WTC11 (cell line): ENCODE measurements around the gene ABHD16B. TPM values are rescaled to one million over a fixed set of nuclear protein-coding genes. Genes with fewer than 3 reads are reported as not detected.
A peak's percentile ranks its signal among the peaks of the same experiment; 100 is the strongest.

Experiments used
- ATAC-seq: fragments of 200-7000 bp; cut with Tn5 transposase; 2 replicates; pipeline ENCODE4 v1.10.0; 2021; ENCODE audit warnings: mild to moderate bottlenecking, moderate library complexity
- CTCF ChIA-PET: fragments of 300-600 bp; sonication (Branson Sonifier 250); formaldehyde crosslinking; loops from one replicate; lab custom pipeline; 2021; ENCODE audit warnings: antibody characterized with exemption; lab: Charles Lee
- POLR2A ChIA-PET: fragments of 350-600 bp; sonication (Branson Sonifier 250); formaldehyde crosslinking; loops from one replicate; lab custom pipeline; 2021; ENCODE audit warnings: antibody characterized with exemption; lab: Charles Lee
- DNase-seq: peaks from one replicate; pipeline ENCODE4 v3.0.0; 2021; ENCODE audit warnings: low spot score
- H3K27ac Mint-ChIP-seq: 2 replicates; pipeline ENCODE4 v1.8.0; 2021; ENCODE audit warnings: mixed read lengths
- H3K27me3 Mint-ChIP-seq: 2 replicates; pipeline ENCODE4 v1.8.0; 2021; ENCODE audit warnings: low read depth, mild to moderate bottlenecking, moderate library complexity, mixed read lengths
- H3K36me3 Mint-ChIP-seq: 2 replicates; pipeline ENCODE4 v1.8.0; 2021; ENCODE audit warnings: mixed read lengths
- H3K4me1 Mint-ChIP-seq: 2 replicates; pipeline ENCODE4 v1.8.0; 2022; ENCODE audit warnings: mixed read lengths
- H3K4me3 Mint-ChIP-seq: 2 replicates; pipeline ENCODE4 v1.8.0; 2021; ENCODE audit warnings: mild to moderate bottlenecking, moderate library complexity, mixed read lengths
- H3K9me3 Mint-ChIP-seq: 2 replicates; pipeline ENCODE4 v1.8.0; 2021; ENCODE audit warnings: mixed read lengths
- CBFB ChIP-seq: sonication (generic); formaldehyde crosslinking; IDR thresholded peaks from 2 replicates; pipeline ENCODE4 v1.8.1; 2022; ENCODE audit warnings: mild to moderate bottlenecking, low read depth, missing genetic modification reagents
- EMX1 ChIP-seq: fragments of 250-450 bp; sonication (Bioruptor Pico); IDR thresholded peaks from 2 replicates; pipeline ENCODE4 v1.8.0; 2021; ENCODE audit warnings: mild to moderate bottlenecking
- ETV6 ChIP-seq: sonication (generic); formaldehyde crosslinking; IDR thresholded peaks from 2 replicates; pipeline ENCODE4 v1.8.1; 2022; ENCODE audit warnings: mild to moderate bottlenecking, missing genetic modification reagents
- FOXP1 ChIP-seq: sonication (generic); formaldehyde crosslinking; IDR thresholded peaks from 2 replicates; pipeline ENCODE4 v1.8.0; 2022; ENCODE audit warnings: missing genetic modification reagents, mild to moderate bottlenecking, moderate library complexity, borderline replicate concordance
- GTF2I ChIP-seq: fragments of 250-450 bp; sonication (Bioruptor Pico); conservative IDR thresholded peaks from 2 replicates; pipeline ENCODE4 v1.4.0; 2021; ENCODE audit warnings: mild to moderate bottlenecking
- IRF2 ChIP-seq: sonication (generic); formaldehyde crosslinking; IDR thresholded peaks from 2 replicates; pipeline ENCODE4 v1.8.0; 2022; ENCODE audit warnings: low read depth, missing genetic modification reagents, borderline replicate concordance
- MYBL2 ChIP-seq: sonication (generic); formaldehyde crosslinking; IDR thresholded peaks from 2 replicates; pipeline ENCODE4 v1.8.1; 2023; ENCODE audit warnings: mild to moderate bottlenecking, moderate library complexity, missing genetic modification reagents
- NFE2L1 ChIP-seq: sonication (generic); formaldehyde crosslinking; IDR thresholded peaks from 2 replicates; pipeline ENCODE4 v1.8.1; 2023; ENCODE audit warnings: missing genetic modification reagents
- PRRX2 ChIP-seq: fragments of 250-450 bp; sonication (Bioruptor Pico); IDR thresholded peaks from 2 replicates; pipeline ENCODE4 v1.8.0; 2021; ENCODE audit warnings: mild to moderate bottlenecking
- RELA ChIP-seq: sonication (generic); formaldehyde crosslinking; IDR thresholded peaks from 2 replicates; pipeline ENCODE4 v1.8.1; 2022; ENCODE audit warnings: missing genetic modification reagents, mild to moderate bottlenecking, borderline replicate concordance
- SOX15 ChIP-seq: fragments of 250-450 bp; sonication (Bioruptor Pico); IDR thresholded peaks from 2 replicates; pipeline ENCODE4 v1.9.0; 2021; ENCODE audit warnings: mild to moderate bottlenecking
- TEAD4 ChIP-seq: sonication (generic); formaldehyde crosslinking; IDR thresholded peaks from 2 replicates; pipeline ENCODE4 v1.8.0; 2022; ENCODE audit warnings: mild to moderate bottlenecking, missing genetic modification reagents
- ZNF219 ChIP-seq: sonication (generic); formaldehyde crosslinking; IDR thresholded peaks from 2 replicates; pipeline ENCODE4 v1.8.0; 2023; ENCODE audit warnings: missing genetic modification reagents, mild to moderate bottlenecking, borderline replicate concordance
- ZNF317 ChIP-seq: sonication (generic); formaldehyde crosslinking; IDR thresholded peaks from 2 replicates; pipeline ENCODE4 v1.8.1; 2023; ENCODE audit warnings: low read depth, mild to moderate bottlenecking, moderate library complexity, missing genetic modification reagents, borderline replicate concordance
- total RNA-seq: library from RNA; stranded (reverse); gene quantifications from 3 replicates; pipeline ENCODE4 v1.2.3, GENCODE V29; 2021
- TF ChIP-seq, protein P1 (sequence below): sonication (generic); formaldehyde crosslinking; IDR thresholded peaks from 2 replicates; pipeline ENCODE4 v1.8.1; 2023; ENCODE audit warnings: mild to moderate bottlenecking, missing genetic modification reagents
- TF ChIP-seq, protein P2 (sequence below): sonication (generic); formaldehyde crosslinking; IDR thresholded peaks from 2 replicates; pipeline ENCODE4 v1.8.0; 2022; ENCODE audit warnings: mild to moderate bottlenecking, missing genetic modification reagents
- TF ChIP-seq, protein P3 (sequence below): sonication (generic); formaldehyde crosslinking; IDR thresholded peaks from 2 replicates; pipeline ENCODE4 v1.8.1; 2022; ENCODE audit warnings: mild to moderate bottlenecking, moderate library complexity, missing genetic modification reagents
- TF ChIP-seq, protein P4 (sequence below): fragments of 250-450 bp; sonication (Bioruptor Pico); IDR thresholded peaks from 2 replicates; pipeline ENCODE4 v2.1.2; 2022; ENCODE audit warnings: mild to moderate bottlenecking, moderate library complexity
- TF ChIP-seq, protein P5 (sequence below): sonication (generic); formaldehyde crosslinking; IDR thresholded peaks from 2 replicates; pipeline ENCODE4 v1.8.1; 2023; ENCODE audit warnings: mild to moderate bottlenecking, missing genetic modification reagents, moderate library complexity
- TF ChIP-seq, protein P6 (sequence below): sonication (generic); formaldehyde crosslinking; IDR thresholded peaks from 2 replicates; pipeline ENCODE4 v1.8.0; 2022; ENCODE audit warnings: mild to moderate bottlenecking, missing genetic modification reagents
- TF ChIP-seq, protein P7 (sequence below): fragments of 250-450 bp; sonication (Bioruptor Pico); IDR thresholded peaks from 2 replicates; pipeline ENCODE4 v1.9.0; 2021; ENCODE audit warnings: moderate library complexity, mild to moderate bottlenecking, inconsistent platforms, borderline replicate concordance

The ABHD16B gene
- total RNA-seq, 1 experiment from 2014 or later: 0.11 TPM

DNA sequence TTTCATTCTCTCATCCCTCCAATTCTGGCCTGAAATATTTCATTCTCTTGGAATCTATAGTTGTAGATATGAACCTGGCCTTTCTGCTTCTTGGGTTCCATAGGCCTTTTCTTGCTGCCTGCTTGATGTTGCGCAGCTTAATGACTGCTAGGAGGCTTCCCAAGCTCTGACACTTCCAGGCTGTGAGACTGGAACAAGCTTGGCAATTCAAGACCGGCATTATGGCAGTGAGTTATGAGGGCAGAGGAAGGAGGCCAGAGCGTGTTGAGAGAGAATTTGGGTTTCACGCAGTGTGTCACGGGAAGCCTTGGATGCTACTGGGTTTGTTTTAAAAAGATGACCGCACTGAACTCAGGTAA lies 32.7 kb downstream of the ABHD16B start:
- H3K27me3 Mint-ChIP-seq: no peaks in the 10 kb centered on the region
- H3K4me3 Mint-ChIP-seq: peak overlapping the region; percentile 73
- ChIA-PET CTCF (interaction anchor here (1.1 to 4.2 kb wide), 7 partner anchors 29 to 163 kb away, joined by 3 to 20 read pairs (median 5); partner anchors contain the start of genes PRPF6 and TPD52L2), POLR2A (interaction anchor here (1.5 to 1.9 kb wide), 2 partner anchors 29 to 252 kb away, joined by 3 to 8 read pairs; partner anchors contain the start of gene TPD52L2)
- DNase-seq (no peak), ATAC-seq (no peak)
- peaks cover 21% of the 10 kb centered on the region for H3K36me3 Mint-ChIP-seq
- peak overlapping the region; percentile 51; the same call in 1 of the 2 replicates for H3K27ac Mint-ChIP-seq
- TF ChIP-seq, protein P1, sequence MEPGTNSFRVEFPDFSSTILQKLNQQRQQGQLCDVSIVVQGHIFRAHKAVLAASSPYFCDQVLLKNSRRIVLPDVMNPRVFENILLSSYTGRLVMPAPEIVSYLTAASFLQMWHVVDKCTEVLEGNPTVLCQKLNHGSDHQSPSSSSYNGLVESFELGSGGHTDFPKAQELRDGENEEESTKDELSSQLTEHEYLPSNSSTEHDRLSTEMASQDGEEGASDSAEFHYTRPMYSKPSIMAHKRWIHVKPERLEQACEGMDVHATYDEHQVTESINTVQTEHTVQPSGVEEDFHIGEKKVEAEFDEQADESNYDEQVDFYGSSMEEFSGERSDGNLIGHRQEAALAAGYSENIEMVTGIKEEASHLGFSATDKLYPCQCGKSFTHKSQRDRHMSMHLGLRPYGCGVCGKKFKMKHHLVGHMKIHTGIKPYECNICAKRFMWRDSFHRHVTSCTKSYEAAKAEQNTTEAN (CRISPR knock-in tag): no peak
- TF ChIP-seq, protein P2, sequence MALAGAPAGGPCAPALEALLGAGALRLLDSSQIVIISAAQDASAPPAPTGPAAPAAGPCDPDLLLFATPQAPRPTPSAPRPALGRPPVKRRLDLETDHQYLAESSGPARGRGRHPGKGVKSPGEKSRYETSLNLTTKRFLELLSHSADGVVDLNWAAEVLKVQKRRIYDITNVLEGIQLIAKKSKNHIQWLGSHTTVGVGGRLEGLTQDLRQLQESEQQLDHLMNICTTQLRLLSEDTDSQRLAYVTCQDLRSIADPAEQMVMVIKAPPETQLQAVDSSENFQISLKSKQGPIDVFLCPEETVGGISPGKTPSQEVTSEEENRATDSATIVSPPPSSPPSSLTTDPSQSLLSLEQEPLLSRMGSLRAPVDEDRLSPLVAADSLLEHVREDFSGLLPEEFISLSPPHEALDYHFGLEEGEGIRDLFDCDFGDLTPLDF: no peak
- TF ChIP-seq, protein P3, sequence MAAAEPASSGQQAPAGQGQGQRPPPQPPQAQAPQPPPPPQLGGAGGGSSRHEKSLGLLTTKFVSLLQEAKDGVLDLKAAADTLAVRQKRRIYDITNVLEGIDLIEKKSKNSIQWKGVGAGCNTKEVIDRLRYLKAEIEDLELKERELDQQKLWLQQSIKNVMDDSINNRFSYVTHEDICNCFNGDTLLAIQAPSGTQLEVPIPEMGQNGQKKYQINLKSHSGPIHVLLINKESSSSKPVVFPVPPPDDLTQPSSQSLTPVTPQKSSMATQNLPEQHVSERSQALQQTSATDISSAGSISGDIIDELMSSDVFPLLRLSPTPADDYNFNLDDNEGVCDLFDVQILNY (CRISPR knock-in tag): no peak
- TF ChIP-seq MYBL2 (CRISPR knock-in tag) (no peak), ZNF317 (CRISPR knock-in tag) (no peak), TEAD4 (CRISPR knock-in tag) (no peak), ZNF219 (CRISPR knock-in tag) (no peak), RELA (CRISPR knock-in tag) (no peak), PRRX2 (CRISPR knock-in tag) (no peak), SOX15 (CRISPR knock-in tag) (no peak), FOXP1 (CRISPR knock-in tag) (no peak)
- TF ChIP-seq, protein P4, sequence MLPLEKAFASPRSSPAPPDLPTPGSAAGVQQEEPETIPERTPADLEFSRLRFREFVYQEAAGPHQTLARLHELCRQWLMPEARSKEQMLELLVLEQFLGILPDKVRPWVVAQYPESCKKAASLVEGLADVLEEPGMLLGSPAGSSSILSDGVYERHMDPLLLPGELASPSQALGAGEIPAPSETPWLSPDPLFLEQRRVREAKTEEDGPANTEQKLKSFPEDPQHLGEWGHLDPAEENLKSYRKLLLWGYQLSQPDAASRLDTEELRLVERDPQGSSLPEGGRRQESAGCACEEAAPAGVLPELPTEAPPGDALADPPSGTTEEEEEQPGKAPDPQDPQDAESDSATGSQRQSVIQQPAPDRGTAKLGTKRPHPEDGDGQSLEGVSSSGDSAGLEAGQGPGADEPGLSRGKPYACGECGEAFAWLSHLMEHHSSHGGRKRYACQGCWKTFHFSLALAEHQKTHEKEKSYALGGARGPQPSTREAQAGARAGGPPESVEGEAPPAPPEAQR (CRISPR knock-in tag): no peak
- TF ChIP-seq, protein P5, sequence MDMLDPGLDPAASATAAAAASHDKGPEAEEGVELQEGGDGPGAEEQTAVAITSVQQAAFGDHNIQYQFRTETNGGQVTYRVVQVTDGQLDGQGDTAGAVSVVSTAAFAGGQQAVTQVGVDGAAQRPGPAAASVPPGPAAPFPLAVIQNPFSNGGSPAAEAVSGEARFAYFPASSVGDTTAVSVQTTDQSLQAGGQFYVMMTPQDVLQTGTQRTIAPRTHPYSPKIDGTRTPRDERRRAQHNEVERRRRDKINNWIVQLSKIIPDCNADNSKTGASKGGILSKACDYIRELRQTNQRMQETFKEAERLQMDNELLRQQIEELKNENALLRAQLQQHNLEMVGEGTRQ (CRISPR knock-in tag): no peak
- no peaks in the 10 kb centered on the region for H3K9me3 Mint-ChIP-seq
- peaks cover 15% of the 10 kb centered on the region for H3K4me1 Mint-ChIP-seq

DNA sequence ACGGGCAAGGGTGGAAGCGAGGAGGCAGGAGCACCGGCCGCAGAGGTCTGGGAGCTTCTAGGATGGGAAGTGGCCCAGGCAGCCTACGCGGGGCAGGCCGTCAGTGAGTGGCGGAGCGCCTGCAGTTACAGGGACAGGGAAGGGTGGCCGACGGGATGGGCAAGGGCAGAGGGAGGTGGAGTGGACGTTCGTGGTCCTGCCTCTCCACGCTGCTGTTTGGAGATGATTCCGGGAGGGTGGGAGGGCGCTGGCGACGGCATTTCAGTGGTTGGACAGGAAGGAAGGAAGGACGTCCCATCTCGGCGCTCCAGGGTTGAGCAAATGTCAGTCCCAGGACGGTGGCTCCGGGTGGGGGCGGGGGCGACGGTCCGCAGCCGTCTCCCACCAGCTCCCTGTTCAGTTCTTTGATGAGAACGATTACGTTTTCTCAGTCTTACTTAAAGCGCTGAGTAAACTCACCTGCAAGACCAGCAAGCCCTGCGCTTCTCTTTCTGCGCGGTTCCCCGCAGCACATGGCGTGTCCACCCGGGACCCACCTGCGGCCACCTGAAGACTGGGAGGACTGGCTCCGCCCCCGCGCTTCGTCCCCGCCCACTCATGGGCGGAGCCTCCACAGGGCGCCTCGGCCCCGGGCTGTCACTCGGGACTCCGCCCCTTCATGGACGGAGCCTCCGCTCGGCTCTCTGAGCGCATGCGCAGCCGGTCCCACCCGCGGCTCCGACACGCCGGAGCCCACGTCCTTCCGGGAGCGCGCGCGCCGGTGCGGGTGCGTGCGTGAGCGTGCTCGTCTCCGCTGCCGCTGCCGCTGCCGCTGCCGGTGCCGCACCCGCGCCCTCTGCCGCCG lies 33.3 kb downstream of the ABHD16B start, which contains the start of gene DNAJC5:
Gene DNAJC5 (plus strand): TSS at position 769 of the 844 bp plus-strand sequence. CDS start 33,220 bp downstream, outside the sequence.
- Mint-ChIP-seq H3K27me3 (no peaks in the 10 kb centered on the region), H3K36me3 (peaks cover 16% of the 10 kb centered on the region), H3K27ac (peak within 1 kb of the TSS; percentile 81), H3K9me3 (no peaks in the 10 kb centered on the region), H3K4me1 (peaks cover 15% of the 10 kb centered on the region), H3K4me3 (peak within 1 kb of the TSS; percentile 87)
- ATAC-seq: peak; percentile 93
- POLR2A ChIA-PET: interaction anchor here (1.5 to 1.9 kb wide), 2 partner anchors 30 to 253 kb away, joined by 3 to 8 read pairs; partner anchors contain the start of gene TPD52L2
- peak; percentile 92 for DNase-seq
- CTCF ChIA-PET: interaction anchor here (1.1 to 4.2 kb wide), 8 partner anchors 29 to 163 kb away, joined by 3 to 20 read pairs (median 6); partner anchors contain the start of genes PRPF6, SAMD10 and TPD52L2
- TF ChIP-seq PRRX2 (CRISPR knock-in tag) (0 out of 2 replicates have a peak, but pooled peaks have one; percentile 6), GTF2I (CRISPR knock-in tag) (no peak), NFE2L1 (CRISPR knock-in tag) (peak; percentile 44; the same call in 1 of the 2 replicates), FOXP1 (CRISPR knock-in tag) (peak; percentile 47; the same call in 1 of the 2 replicates), EMX1 (peak; percentile 61; the same call in 1 of the 2 replicates), CBFB (CRISPR knock-in tag) (no peak), IRF2 (CRISPR knock-in tag) (no peak), ETV6 (CRISPR knock-in tag) (peak; percentile 27; the same call in 1 of the 2 replicates)
- TF ChIP-seq, protein P6, sequence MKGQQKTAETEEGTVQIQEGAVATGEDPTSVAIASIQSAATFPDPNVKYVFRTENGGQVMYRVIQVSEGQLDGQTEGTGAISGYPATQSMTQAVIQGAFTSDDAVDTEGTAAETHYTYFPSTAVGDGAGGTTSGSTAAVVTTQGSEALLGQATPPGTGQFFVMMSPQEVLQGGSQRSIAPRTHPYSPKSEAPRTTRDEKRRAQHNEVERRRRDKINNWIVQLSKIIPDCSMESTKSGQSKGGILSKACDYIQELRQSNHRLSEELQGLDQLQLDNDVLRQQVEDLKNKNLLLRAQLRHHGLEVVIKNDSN (CRISPR knock-in tag): peak; percentile 39; the same call in 1 of the 2 replicates
- TF ChIP-seq, protein P7, sequence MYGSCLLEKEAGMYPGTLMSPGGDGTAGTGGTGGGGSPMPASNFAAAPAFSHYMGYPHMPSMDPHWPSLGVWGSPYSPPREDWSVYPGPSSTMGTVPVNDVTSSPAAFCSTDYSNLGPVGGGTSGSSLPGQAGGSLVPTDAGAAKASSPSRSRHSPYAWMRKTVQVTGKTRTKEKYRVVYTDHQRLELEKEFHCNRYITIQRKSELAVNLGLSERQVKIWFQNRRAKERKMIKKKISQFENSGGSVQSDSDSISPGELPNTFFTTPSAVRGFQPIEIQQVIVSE (CRISPR knock-in tag): no peak
